Common myeloid progenitor, CD34-positive (primary cell): ENCODE measurements around the gene DUSP8. TPM values are rescaled to one million over a fixed set of nuclear protein-coding genes. Genes with fewer than 3 reads are reported as not detected.
"Not testable (repeated sequence)": the region's sequence is repeated elsewhere in the genome, so short reads cannot be mapped to it uniquely, and the experiment has no call there.

Source experiments
- CTCF ChIA-PET: fragments of 350-600 bp; sonication (Branson Sonifier 250); formaldehyde crosslinking; loops from one replicate; lab custom pipeline; 2021; ENCODE audit warnings: antibody characterized with exemption; lab: Charles Lee
- POLR2A ChIA-PET: fragments of 350-600 bp; sonication (Branson Sonifier 250); formaldehyde crosslinking; loops from one replicate; lab custom pipeline; 2021; ENCODE audit warnings: antibody characterized with exemption; lab: Charles Lee
- DNase-seq, 3 donors: peaks; one replicate each; pipeline versions ENCODE4 v3.0.0 to v3.0.0-alpha.2; 2013
- H3K27ac ChIP-seq, 2 experiments: 1 replicate in 1 of 2; 2 replicates in 1 of 2; pipeline ENCODE4 v1.7.0; 2013; ENCODE audit warnings: inconsistent platforms in 2 of 2, low read length in 2 of 2, mild to moderate bottlenecking in 2 of 2, low read depth in 1 of 2, moderate library complexity in 1 of 2; ENCODE audit not compliant: severe bottlenecking in 2 of 2, insufficient read depth in 1 of 2, poor library complexity in 1 of 2
- H3K27me3 ChIP-seq, 5 experiments: replicated peaks in 2 of 5; 1 replicate in 3 of 5; 2 replicates in 2 of 5; pipeline versions ENCODE4 v1.6.1 to v1.7.0; 2013; ENCODE audit warnings: low read length in 4 of 5, mild to moderate bottlenecking in 2 of 5, moderate library complexity in 2 of 5, inconsistent platforms in 1 of 5; ENCODE audit not compliant: insufficient read depth in 5 of 5, control insufficient read depth in 4 of 5
- H3K36me3 ChIP-seq, 4 experiments: 1 replicate in 2 of 4; 2 replicates in 2 of 4; pipeline versions ENCODE4 v1.6.1 to v1.7.0; 2013; ENCODE audit warnings: low read length in 3 of 4, control low read depth in 1 of 4, mild to moderate bottlenecking in 1 of 4; ENCODE audit not compliant: control insufficient read depth in 4 of 4, insufficient read depth in 4 of 4
- H3K4me1 ChIP-seq, 4 experiments: 1 replicate in 3 of 4; 2 replicates in 1 of 4; pipeline versions ENCODE4 v1.6.1 to v1.7.1; 2013; ENCODE audit warnings: low read length in 3 of 4, mild to moderate bottlenecking in 3 of 4, control low read depth in 1 of 4, inconsistent platforms in 1 of 4, moderate library complexity in 1 of 4; ENCODE audit not compliant: control insufficient read depth in 4 of 4, insufficient read depth in 4 of 4; ENCODE audit errors: control extremely low read depth in 1 of 4
- H3K4me3 ChIP-seq, 7 experiments: 1 replicate in 4 of 7; 2 replicates in 3 of 7; pipeline versions ENCODE4 v1.5.1 to v1.7.0; 2013; ENCODE audit warnings: mild to moderate bottlenecking in 7 of 7, low read length in 6 of 7, moderate library complexity in 6 of 7, inconsistent platforms in 2 of 7, low read depth in 2 of 7, control low read depth in 1 of 7; ENCODE audit not compliant: insufficient read depth in 4 of 7, control insufficient read depth in 1 of 7; ENCODE audit errors: extremely low read depth in 1 of 7
- H3K9me3 ChIP-seq, 5 experiments: 1 replicate in 4 of 5; 2 replicates in 1 of 5; pipeline versions ENCODE4 v1.6.1 to v1.7.1; 2013; ENCODE audit warnings: low read length in 4 of 5, mild to moderate bottlenecking in 2 of 5, inconsistent platforms in 1 of 5, low read depth in 1 of 5, moderate library complexity in 1 of 5; ENCODE audit not compliant: control insufficient read depth in 4 of 5, insufficient read depth in 2 of 5; ENCODE audit errors: control extremely low read depth in 1 of 5
- WGBS: methylation state at CpG from one replicate; pipeline ENCODE4 v1.1.5; 2013; ENCODE audit not compliant: insufficient coverage; 5-methylcytosine and 5-hydroxymethylcytosine counted together
- polyA plus RNA-seq: library from polyadenylated mRNA; unstranded; fragments of 120-200 nt; gene quantifications from one replicate; pipeline ENCODE4 v1.2.1, GENCODE V29; 2013

Gene DUSP8, protein sequence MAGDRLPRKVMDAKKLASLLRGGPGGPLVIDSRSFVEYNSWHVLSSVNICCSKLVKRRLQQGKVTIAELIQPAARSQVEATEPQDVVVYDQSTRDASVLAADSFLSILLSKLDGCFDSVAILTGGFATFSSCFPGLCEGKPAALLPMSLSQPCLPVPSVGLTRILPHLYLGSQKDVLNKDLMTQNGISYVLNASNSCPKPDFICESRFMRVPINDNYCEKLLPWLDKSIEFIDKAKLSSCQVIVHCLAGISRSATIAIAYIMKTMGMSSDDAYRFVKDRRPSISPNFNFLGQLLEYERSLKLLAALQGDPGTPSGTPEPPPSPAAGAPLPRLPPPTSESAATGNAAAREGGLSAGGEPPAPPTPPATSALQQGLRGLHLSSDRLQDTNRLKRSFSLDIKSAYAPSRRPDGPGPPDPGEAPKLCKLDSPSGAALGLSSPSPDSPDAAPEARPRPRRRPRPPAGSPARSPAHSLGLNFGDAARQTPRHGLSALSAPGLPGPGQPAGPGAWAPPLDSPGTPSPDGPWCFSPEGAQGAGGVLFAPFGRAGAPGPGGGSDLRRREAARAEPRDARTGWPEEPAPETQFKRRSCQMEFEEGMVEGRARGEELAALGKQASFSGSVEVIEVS
- polyA plus RNA-seq: 1.3 TPM

DNA sequence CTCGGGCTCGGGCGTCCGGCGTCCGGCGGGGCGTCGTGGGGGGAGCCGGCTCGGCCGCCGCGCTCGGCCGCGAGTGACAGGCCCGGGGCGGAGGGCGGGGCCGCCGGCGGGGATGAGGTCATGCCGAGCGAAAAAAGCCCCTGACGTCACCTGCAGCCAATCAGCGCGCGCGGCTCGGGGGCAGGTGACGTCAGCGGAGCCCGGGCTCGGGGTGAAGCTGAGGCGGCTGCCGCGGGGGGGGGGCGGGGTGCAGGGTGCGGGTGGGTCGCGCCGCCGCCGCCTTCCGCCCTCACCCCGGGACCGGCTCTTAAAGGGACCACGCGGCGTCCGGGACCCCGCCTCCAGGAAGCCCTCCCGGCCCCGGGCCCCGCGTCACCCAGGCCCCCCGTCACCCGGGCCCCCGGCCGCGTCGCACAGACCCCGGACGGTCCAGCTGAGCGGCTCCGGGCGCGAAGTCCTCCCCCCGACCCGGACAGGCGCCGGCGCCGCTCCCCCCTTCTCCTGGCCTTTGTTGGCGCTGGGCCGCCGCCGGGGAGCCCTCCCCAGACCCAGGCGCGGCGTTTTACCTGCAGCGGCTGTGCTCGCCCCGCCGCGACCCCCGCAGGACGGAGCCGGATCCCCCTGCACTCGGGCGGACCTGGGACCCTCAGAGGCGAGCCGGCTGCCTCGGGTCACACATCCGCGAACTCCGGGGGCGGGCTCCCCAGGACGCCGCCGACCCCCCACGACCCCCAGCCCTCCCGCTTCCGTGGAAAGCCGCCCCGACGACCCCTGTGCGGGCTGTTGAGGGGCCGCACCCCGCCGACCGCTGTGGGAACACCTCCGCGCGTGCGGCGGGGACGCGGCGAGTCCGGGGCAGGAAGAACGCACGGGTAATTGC is at the start of gene DUSP8:
DUSP8 (minus strand) TSS at position 75 of the 880 bp plus-strand sequence. CDS start 6,445 bp downstream, outside the sequence.
- Histone ChIP-seq H3K9me3 (no peaks in the 10 kb centered on the region), H3K27ac (no peak within 1 kb of the TSS), H3K4me1 (peaks cover 0 to 30% (median 20%) of the 10 kb centered on the region in 4 experiments), H3K36me3 (no peaks in the 10 kb centered on the region), H3K4me3 (peak within 1 kb of the TSS in 4 of 7 experiments; percentile 35 to 57 (median 54)), H3K27me3 (peaks cover 0 to 88% (median 24%) of the 10 kb centered on the region in 5 experiments)
- WGBS: under 1% methylated on average over 99 of the region's 124 CpGs
- ChIA-PET POLR2A (interaction anchor here (0.5 kb wide), 1 partner anchor 199 kb away, joined by 5 read pairs; no protein-coding TSS in a partner anchor), CTCF (interaction anchor here (0.8 to 1.3 kb wide), 2 partner anchors 25 to 26 kb away, joined by 3 to 6 read pairs; no protein-coding TSS in a partner anchor)
- DNase-seq: peak; percentile 86 to 92 (median 92)

DNA sequence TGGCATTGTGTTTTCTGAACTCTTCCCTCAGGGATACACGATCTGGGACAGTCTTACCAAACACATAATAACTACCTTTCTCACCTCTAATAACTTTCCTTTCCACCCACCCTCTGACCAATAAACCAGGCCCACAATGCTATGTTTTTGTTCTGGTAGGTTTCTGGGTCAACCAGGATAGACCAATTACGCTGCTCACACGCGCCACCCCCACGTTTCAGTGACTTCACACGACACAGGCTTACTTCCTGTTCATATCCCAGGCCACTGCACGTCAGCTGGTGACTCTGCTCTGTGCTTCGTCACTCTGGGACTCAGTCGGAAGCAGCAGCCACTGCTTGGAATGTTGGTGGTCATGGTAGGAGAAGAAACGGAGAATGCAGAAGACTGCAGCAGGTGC is 47.4 kb upstream of the DUSP8 start:
- POLR2A ChIA-PET: no interaction called here
- no peaks in the 10 kb centered on the region for H3K9me3 ChIP-seq
- CTCF ChIA-PET: interaction anchor here (1.0 to 3.3 kb wide), 4 partner anchors 9 to 25 kb away, joined by 3 to 11 read pairs (median 3); partner anchors contain the start of gene KRTAP5-2
- H3K36me3 ChIP-seq: no peaks in the 10 kb centered on the region
- no peak overlapping the region for H3K4me3 ChIP-seq
- no peak overlapping the region for H3K27ac ChIP-seq
- WGBS: 53% methylated on average over 6 of the region's 10 CpGs
- no peak for DNase-seq
- peaks cover 0 to 22% (median 6%) of the 10 kb centered on the region in 5 experiments for H3K27me3 ChIP-seq
- no peaks in the 10 kb centered on the region for H3K4me1 ChIP-seq

DNA sequence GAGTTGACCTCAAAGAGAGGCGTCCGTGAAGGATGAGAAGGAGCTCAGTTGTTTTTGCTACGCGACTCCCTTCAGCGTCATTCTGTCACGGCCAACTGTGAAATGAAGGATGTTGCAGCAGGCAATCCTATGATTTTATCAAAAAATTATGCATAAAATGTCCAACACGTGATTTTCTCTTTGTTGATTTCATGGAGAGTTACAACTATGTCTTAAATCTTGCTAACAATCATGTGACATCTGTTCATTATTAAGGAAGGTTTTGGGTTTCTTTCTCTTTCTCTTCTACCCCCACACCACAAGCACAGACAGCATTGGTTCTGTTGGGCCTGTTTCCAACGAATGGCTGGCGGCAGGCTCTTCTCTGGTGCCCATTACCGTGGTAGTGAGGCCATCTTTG is 46.2 kb upstream of the DUSP8 start:
- POLR2A ChIA-PET: no interaction called here
- 89% methylated on average over 8 of the region's 10 CpGs for WGBS
- no peak for DNase-seq
- Histone ChIP-seq H3K27me3 (peaks cover 0 to 20% (median 6%) of the 10 kb centered on the region in 5 experiments), H3K27ac (no peak overlapping the region), H3K4me1 (no peaks in the 10 kb centered on the region), H3K4me3 (no peak overlapping the region), H3K36me3 (no peaks in the 10 kb centered on the region), H3K9me3 (no peaks in the 10 kb centered on the region)
- CTCF ChIA-PET: interaction anchor here (1.3 to 3.3 kb wide), 3 partner anchors 12 to 215 kb away, joined by 3 to 11 read pairs (median 4); no protein-coding TSS in a partner anchor

DNA sequence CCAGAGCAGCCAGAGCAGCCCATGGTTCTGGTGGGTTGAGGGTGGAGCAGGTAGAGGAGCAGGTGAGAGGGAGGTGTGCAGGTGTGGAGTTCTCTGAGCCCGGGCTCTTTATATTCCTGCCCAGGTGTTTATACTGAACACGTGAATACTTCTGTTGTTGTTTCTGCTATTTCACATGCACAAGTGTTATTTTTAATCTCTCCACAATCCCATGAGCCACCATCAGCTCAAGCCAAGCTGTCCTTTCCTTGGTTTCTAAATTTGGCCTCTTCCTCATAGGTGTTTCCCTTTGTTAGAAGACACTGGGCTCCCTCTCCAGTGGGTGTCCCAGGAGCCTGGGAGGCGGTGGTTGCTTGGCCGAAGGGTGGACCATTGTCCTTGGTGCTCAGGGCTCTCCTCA is 36.3 kb upstream of the DUSP8 start, which contains the start of gene KRTAP5-3:
KRTAP5-3 (minus strand) TSS at position 101 of the 400 bp plus-strand sequence; CDS start at position 23, 78 bp downstream.
- Histone ChIP-seq H3K36me3 (no peaks in the 10 kb centered on the region), H3K9me3 (no peaks in the 10 kb centered on the region), H3K4me3 (no peak within 1 kb of the TSS), H3K27ac (no peak within 1 kb of the TSS), H3K27me3 (peaks cover 0 to 35% (median 9%) of the 10 kb centered on the region in 5 experiments), H3K4me1 (no peaks in the 10 kb centered on the region)
- POLR2A ChIA-PET: no interaction called here
- no CpG with 5 or more reads among the region's 4 CpGs for WGBS
- CTCF ChIA-PET: interaction anchor here (0.6 to 0.9 kb wide), 2 partner anchors 12 to 273 kb away, joined by 3 read pairs; no protein-coding TSS in a partner anchor
- no peak for DNase-seq

DNA sequence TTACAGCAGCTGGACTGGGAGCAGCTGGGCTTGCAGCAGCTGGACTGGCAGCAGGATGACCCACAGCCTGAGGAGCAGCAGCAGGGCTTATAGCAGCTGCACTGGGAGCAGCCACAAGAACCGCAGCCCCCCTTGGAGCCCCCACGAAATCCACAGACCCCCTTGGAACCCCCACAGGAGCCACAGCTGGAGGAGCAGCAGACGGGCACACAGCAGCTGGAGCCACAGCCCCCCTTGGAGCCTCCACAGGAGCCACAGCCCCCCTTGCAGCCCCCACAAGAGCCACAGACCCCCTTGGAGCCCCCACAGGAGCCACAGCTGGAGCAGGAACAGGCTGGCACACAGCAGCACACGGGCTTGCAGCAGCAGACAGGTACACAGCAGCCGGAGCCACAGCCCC is 35.8 kb upstream of the DUSP8 start:
- H3K4me1 ChIP-seq, H3K4me3 ChIP-seq, H3K27ac ChIP-seq, DNase-seq, H3K36me3 ChIP-seq, H3K9me3 ChIP-seq: not testable (repeated sequence)
- H3K27me3 ChIP-seq: peaks cover 0 to 39% (median 11%) of the 10 kb centered on the region in 5 experiments
- POLR2A ChIA-PET: interaction anchor here (0.6 kb wide), 1 partner anchor 40 kb away, joined by 4 read pairs; no protein-coding TSS in a partner anchor
- WGBS: 72% methylated on average over 4 of the region's 5 CpGs
- CTCF ChIA-PET: interaction anchor here (0.6 kb wide), 1 partner anchor 274 kb away, joined by 3 read pairs; no protein-coding TSS in a partner anchor

DNA sequence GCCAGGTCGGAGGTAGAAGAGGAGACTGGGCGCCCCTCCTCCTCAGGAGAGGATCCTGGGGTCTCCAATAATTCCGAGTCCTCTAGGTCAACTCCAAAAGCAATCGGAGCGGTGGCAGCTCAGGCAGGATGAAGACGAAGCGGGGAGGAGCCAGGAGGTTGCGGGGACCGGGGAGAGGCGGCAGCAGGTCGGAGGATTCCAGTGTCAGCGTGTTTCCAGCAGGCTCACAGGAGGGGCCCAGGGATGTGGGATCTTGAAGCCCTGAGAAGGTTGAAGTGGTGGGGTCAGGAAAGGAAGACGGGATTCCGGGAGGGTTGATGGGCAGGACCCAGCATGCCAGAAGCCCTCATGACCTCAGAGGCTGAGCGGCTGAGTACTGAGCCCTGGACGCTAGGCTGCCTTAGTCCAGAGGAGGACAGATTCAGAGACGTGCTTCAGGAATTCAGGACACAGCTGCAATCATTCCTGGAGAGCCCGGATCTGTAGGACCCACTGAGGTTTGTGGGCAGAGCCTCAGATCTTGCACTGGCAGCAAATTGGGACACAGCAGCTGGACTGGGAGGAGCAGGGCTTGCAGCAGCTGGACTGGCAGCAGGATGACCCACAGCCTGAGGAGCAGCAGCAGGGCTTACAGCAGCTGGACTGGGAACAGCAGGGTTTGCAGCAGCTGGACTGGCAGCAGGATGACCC is 35.2 kb upstream of the DUSP8 start:
- peaks cover 0 to 43% (median 10%) of the 10 kb centered on the region in 5 experiments for H3K27me3 ChIP-seq
- WGBS: 42% methylated on average over 14 of the region's 18 CpGs
- H3K4me3 ChIP-seq, H3K36me3 ChIP-seq, H3K9me3 ChIP-seq, DNase-seq, CTCF ChIA-PET, H3K27ac ChIP-seq, H3K4me1 ChIP-seq: not testable (repeated sequence)
- POLR2A ChIA-PET: interaction anchor here (0.6 kb wide), 1 partner anchor 39 kb away, joined by 4 read pairs; no protein-coding TSS in a partner anchor
